Endothelial cell of umbilical vein (primary cell): ENCODE results near the gene CTNND1. TPM values are rescaled to one million over a fixed set of nuclear protein-coding genes. Genes with fewer than 3 reads are reported as not detected.

Source experiments
- BruUV-seq: library from RNA; stranded (reverse); fragments of 400-500 nt; replicated peaks from 2 replicates; lab custom pipeline; 2021; lab: Mats Ljungman, UMichigan
- CTCF ChIA-PET: fragments of 300-600, 350-600 bp; sonication (Branson Sonifier 250); formaldehyde crosslinking; loops from one replicate; lab custom pipeline; 2021; ENCODE audit warnings: antibody characterized with exemption, inconsistent platforms; lab: Charles Lee
- POLR2A ChIA-PET: fragments of 300-600, 350-600 bp; sonication (Branson Sonifier 250); formaldehyde crosslinking; loops from one replicate; lab custom pipeline; 2021; ENCODE audit warnings: antibody characterized with exemption, inconsistent platforms; lab: Charles Lee
- DNase-seq: peaks from one replicate; pipeline ENCODE4 v3.0.0-alpha.2; 2011; ENCODE audit warnings: low read depth, low spot score
- FAIRE-seq: peaks from 2 replicates; lab custom pipeline; 2011; peaks lifted over from hg19 to GRCh38; lab: Jason Lieb, UNC
- H2AFZ ChIP-seq: 2 replicates; pipeline ENCODE4 v1.6.0; 2012; ENCODE audit warnings: low read depth, low read length, control low read depth, inconsistent platforms
- H3K27ac ChIP-seq: 2 replicates; pipeline ENCODE4 v1.5.1; 2011; ENCODE audit warnings: low read depth, mild to moderate bottlenecking, control low read depth, low read length, moderate library complexity; ENCODE audit not compliant: insufficient read depth
- H3K27me3 ChIP-seq, 2 experiments: 2 replicates each; pipeline versions ENCODE4 v1.6.0 to v1.6.1; 2011; ENCODE audit warnings: low read length in 2 of 2, mixed read lengths in 1 of 2; ENCODE audit not compliant: control insufficient read depth in 2 of 2, insufficient read depth in 2 of 2
- H3K36me3 ChIP-seq, 2 experiments: 2 replicates in 1 of 2; 3 replicates in 1 of 2; pipeline ENCODE4 v1.5.1; 2011; ENCODE audit warnings: low read length in 2 of 2, mild to moderate bottlenecking in 1 of 2, moderate library complexity in 1 of 2; ENCODE audit not compliant: control insufficient read depth in 2 of 2, insufficient read depth in 2 of 2; ENCODE audit errors: extremely low read depth in 1 of 2
- H3K4me1 ChIP-seq: 3 replicates; pipeline ENCODE4 v1.5.1; 2011; ENCODE audit warnings: mild to moderate bottlenecking, low read length; ENCODE audit not compliant: control insufficient read depth, insufficient read depth; ENCODE audit errors: extremely low read depth
- H3K4me2 ChIP-seq: 2 replicates; pipeline ENCODE4 v1.6.1; 2011; ENCODE audit warnings: low read length, control low read depth, mixed read lengths; ENCODE audit not compliant: insufficient read depth
- H3K4me3 ChIP-seq, 3 experiments: fragments of 200-600 bp in 1 of 3; sonication (generic), shearing (Covaris generic) in 1 of 3; replicated peaks in 1 of 3; 2 replicates each; pipeline ENCODE4 v1.5.1; 2011 to 2016; ENCODE audit warnings: control low read depth in 3 of 3, low read length in 3 of 3, mild to moderate bottlenecking in 2 of 3, inconsistent platforms in 1 of 3, low read depth in 1 of 3, moderate library complexity in 1 of 3; ENCODE audit not compliant: insufficient read depth in 1 of 3
- H3K79me2 ChIP-seq: 2 replicates; pipeline ENCODE4 v1.6.0; 2012; ENCODE audit warnings: low read length, inconsistent platforms; ENCODE audit not compliant: control insufficient read depth, insufficient read depth
- H3K9ac ChIP-seq: replicated peaks from 2 replicates; pipeline ENCODE3; 2011; ENCODE audit warnings: low read length, control low read depth; ENCODE audit not compliant: insufficient read depth; ENCODE audit errors: extremely low read depth
- H3K9me1 ChIP-seq: replicated peaks from 3 replicates; pipeline ENCODE4 v1.6.0; 2011; ENCODE audit warnings: mild to moderate bottlenecking, low read length; ENCODE audit not compliant: control insufficient read depth, insufficient read depth; ENCODE audit errors: extremely low read depth
- H3K9me3 ChIP-seq: replicated peaks from 2 replicates; pipeline ENCODE4 v1.5.1; 2012; ENCODE audit warnings: low read length, inconsistent platforms; ENCODE audit not compliant: control insufficient read depth, insufficient read depth
- H4K20me1 ChIP-seq: replicated peaks from 2 replicates; pipeline ENCODE3; 2011; ENCODE audit warnings: mild to moderate bottlenecking, low read length; ENCODE audit not compliant: control insufficient read depth, insufficient read depth; ENCODE audit errors: extremely low read depth
- CTCF ChIP-seq, 2 donors: IDR thresholded peaks; 1 replicate in 1 of 2; 2 replicates in 1 of 2; pipeline ENCODE4 v1.5.1; 2011; ENCODE audit warnings: low read length in 2 of 2, mild to moderate bottlenecking in 2 of 2, moderate library complexity in 2 of 2, control low read depth in 1 of 2, inconsistent platforms in 1 of 2, low read depth in 1 of 2; ENCODE audit not compliant: insufficient read depth in 1 of 2; ENCODE audit errors: extremely low read depth in 1 of 2
- EZH2 ChIP-seq: IDR thresholded peaks from 2 replicates; pipeline ENCODE4 v1.6.1; 2012; ENCODE audit warnings: borderline replicate concordance, low read depth, mild to moderate bottlenecking, moderate library complexity, low read length, inconsistent platforms; ENCODE audit not compliant: severe bottlenecking
- FOS ChIP-seq: IDR thresholded peaks from 2 replicates; pipeline ENCODE4 v1.6.1; 2011; ENCODE audit warnings: mild to moderate bottlenecking, low read length, moderate library complexity, borderline replicate concordance; ENCODE audit not compliant: insufficient read depth
- GATA2 ChIP-seq: IDR thresholded peaks from 2 replicates; pipeline ENCODE4 v1.7.0; 2011; ENCODE audit warnings: low read depth, mild to moderate bottlenecking, moderate library complexity, mixed read lengths, low read length; ENCODE audit not compliant: insufficient read length, insufficient read depth
- JUN ChIP-seq: IDR thresholded peaks from 2 replicates; pipeline ENCODE4 v1.6.1; 2011; ENCODE audit warnings: borderline replicate concordance, low read depth; ENCODE audit not compliant: insufficient read length, insufficient read depth
- MAX ChIP-seq: IDR thresholded peaks from 2 replicates; pipeline ENCODE4 v1.6.1; 2011; ENCODE audit not compliant: insufficient read depth, insufficient read length
- MYC ChIP-seq: IDR thresholded peaks from one replicate; pipeline ENCODE4 v1.6.1; 2011; ENCODE audit warnings: mild to moderate bottlenecking, low read depth, low read length
- POLR2A ChIP-seq: IDR thresholded peaks from 2 replicates; pipeline ENCODE4 v1.6.1; 2012; ENCODE audit warnings: low read depth, mild to moderate bottlenecking, control low read depth, low read length
- POLR2AphosphoS5 ChIP-seq: IDR thresholded peaks from 2 replicates; pipeline ENCODE4 v1.6.1; 2012; ENCODE audit warnings: low read depth, mild to moderate bottlenecking, control low read depth, low read length, moderate library complexity; ENCODE audit not compliant: insufficient read depth
- dilution Hi-C: fragments of 300-500 bp; cut with MboI; formaldehyde crosslinking; loops from one replicate; pipeline ENCODE4 v1.15.0; 2019; ENCODE audit warnings: low sequenced_read_pairs; ENCODE audit not compliant: extremely low pct_ligation_motif_present
- intact Hi-C: fragments of 100-400 bp; cut with micrococcal nuclease; formaldehyde crosslinking; loops from one replicate; pipeline ENCODE4 v1.10.0; 2022
- polyA plus RNA-seq, 4 experiments: library from polyadenylated mRNA; depleted of rRNA in 3 of 4; stranded (reverse) in 3 of 4; unstranded in 1 of 4; fragments of >200 nt; gene quantifications; 2 replicates each; pipeline versions ENCODE4 v1.2.1 to v1.2.3, GENCODE V29; 2011 to 2012; ENCODE audit warnings: missing spikeins in 1 of 4
- total RNA-seq: library from RNA; stranded (reverse); gene quantifications from 2 replicates; pipeline ENCODE4 v1.2.3, GENCODE V29; 2021

The CTNND1 gene
- total and polyA plus RNA-seq, 2 donors (not counting 3 experiments of a cell fraction or from before 2014, with no cell fraction given), result 152 to 268 TPM

- no peak overlapping the region for H3K4me2 ChIP-seq
- peaks cover 93% of the 10 kb centered on the region for H3K79me2 ChIP-seq
- no peak overlapping the region for H3K4me3 ChIP-seq
- H3K36me3 ChIP-seq, result peaks cover 2 to 3% of the 10 kb centered on the region in 2 experiments
- peaks cover 26% of the 10 kb centered on the region for H3K4me1 ChIP-seq
- no peak for TF ChIP-seq EZH2
- ChIA-PET CTCF (interaction anchor here (0.9 to 2.5 kb wide), 3 partner anchors 8 to 36 kb away, joined by 3 to 13 read pairs (median 3); partner anchors contain the start of gene BTBD18), POLR2A (interaction anchor here (0.8 to 1.8 kb wide), 2 partner anchors 10 to 27 kb away, joined by 4 to 5 read pairs; partner anchors contain the start of gene CTNND1)
- no peak overlapping the region for H2AFZ ChIP-seq
- H4K20me1 ChIP-seq, result peaks cover 13% of the 10 kb centered on the region
- dilution Hi-C loops (no loop called here), intact Hi-C loops (no loop called here)
- no peak for FAIRE-seq
- no peaks in the 10 kb centered on the region for H3K9me3 ChIP-seq
- no peak overlapping the region for H3K27ac ChIP-seq
- BruUV-seq, result no TSS peak
- no peak overlapping the region for H3K9ac ChIP-seq
- H3K27me3 ChIP-seq, result no peaks in the 10 kb centered on the region
- no peak for DNase-seq
- no peaks in the 10 kb centered on the region for H3K9me1 ChIP-seq
These were observed 26.5 kb downstream of the CTNND1 start for GRCh38 chr11:57787920-57788702.

GRCh38 chr11:57788703-57789088 is 27.1 kb downstream of the CTNND1 start:
- DNase-seq (no peak), FAIRE-seq (no peak)
- ChIA-PET CTCF (interaction anchor here (1.3 to 2.5 kb wide), 2 partner anchors 9 to 12 kb away, joined by 3 to 13 read pairs; no protein-coding TSS in a partner anchor), POLR2A (interaction anchor here (1.8 kb wide), 1 partner anchor 28 kb away, joined by 5 read pairs; the partner anchor contains the start of gene CTNND1)
- no peak overlapping the region for H3K4me2 ChIP-seq
- no peak overlapping the region for H3K4me3 ChIP-seq
- no TSS peak for BruUV-seq
- H3K79me2 ChIP-seq, result peaks cover 95% of the 10 kb centered on the region
- H3K27ac ChIP-seq, result no peak overlapping the region
- peaks cover 32% of the 10 kb centered on the region for H3K4me1 ChIP-seq
- no peak overlapping the region for H3K9ac ChIP-seq
- H3K9me1 ChIP-seq, result no peaks in the 10 kb centered on the region
- intact Hi-C loops, result no loop called here
- H4K20me1 ChIP-seq, result peaks cover 13% of the 10 kb centered on the region
- peaks cover 3 to 6% of the 10 kb centered on the region in 2 experiments for H3K36me3 ChIP-seq
- H3K9me3 ChIP-seq, result no peaks in the 10 kb centered on the region
- dilution Hi-C loops, result no loop called here
- TF ChIP-seq EZH2, result no peak
- no peak for TF ChIP-seq CTCF (IDR thresholded peaks at IDR 0.05; ENCODE audit: extremely low read depth in 1 of 2, insufficient read depth in 1 of 2, low read depth in 1 of 2, low read length in 2 of 2)
- TF ChIP-seq POLR2AphosphoS5, result no peak
- no peak for TF ChIP-seq GATA2
- no peak for TF ChIP-seq FOS
- no peak for TF ChIP-seq POLR2A
- TF ChIP-seq MAX, result no peak
- no peak for TF ChIP-seq MYC
- TF ChIP-seq JUN, result no peak
- no peaks in the 10 kb centered on the region for H3K27me3 ChIP-seq
- H2AFZ ChIP-seq, result no peak overlapping the region
